ENCODE data around the gene THRA. TPM values are rescaled to one million over a fixed set of nuclear protein-coding genes. Genes with fewer than 3 reads are reported as not detected.

Gene THRA
- total RNA-seq, 1 donor from 2014 or later = 5.4 TPM

- H3K4me3 ChIP-seq (ENCODE audit: low read depth, low read length) = no peak overlapping the region
- TF ChIP-seq, protein P1, sequence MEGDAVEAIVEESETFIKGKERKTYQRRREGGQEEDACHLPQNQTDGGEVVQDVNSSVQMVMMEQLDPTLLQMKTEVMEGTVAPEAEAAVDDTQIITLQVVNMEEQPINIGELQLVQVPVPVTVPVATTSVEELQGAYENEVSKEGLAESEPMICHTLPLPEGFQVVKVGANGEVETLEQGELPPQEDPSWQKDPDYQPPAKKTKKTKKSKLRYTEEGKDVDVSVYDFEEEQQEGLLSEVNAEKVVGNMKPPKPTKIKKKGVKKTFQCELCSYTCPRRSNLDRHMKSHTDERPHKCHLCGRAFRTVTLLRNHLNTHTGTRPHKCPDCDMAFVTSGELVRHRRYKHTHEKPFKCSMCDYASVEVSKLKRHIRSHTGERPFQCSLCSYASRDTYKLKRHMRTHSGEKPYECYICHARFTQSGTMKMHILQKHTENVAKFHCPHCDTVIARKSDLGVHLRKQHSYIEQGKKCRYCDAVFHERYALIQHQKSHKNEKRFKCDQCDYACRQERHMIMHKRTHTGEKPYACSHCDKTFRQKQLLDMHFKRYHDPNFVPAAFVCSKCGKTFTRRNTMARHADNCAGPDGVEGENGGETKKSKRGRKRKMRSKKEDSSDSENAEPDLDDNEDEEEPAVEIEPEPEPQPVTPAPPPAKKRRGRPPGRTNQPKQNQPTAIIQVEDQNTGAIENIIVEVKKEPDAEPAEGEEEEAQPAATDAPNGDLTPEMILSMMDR (conservative IDR thresholded peaks at IDR 0.05; ENCODE audit: low read depth, low read length) = no peak
- no peak for DNase-seq (ENCODE audit: low read depth)
Observed at GRCh38 chr17:40060887-40061608, 1.7 kb upstream of the THRA start.

GRCh38 chr17:40061609-40062038, 1.1 kb upstream of the THRA start:
- TF ChIP-seq, protein P1 (conservative IDR thresholded peaks at IDR 0.05; ENCODE audit: low read depth, low read length) = no peak
- no peak overlapping the region for H3K4me3 ChIP-seq (ENCODE audit: low read depth, low read length)
- no peak for DNase-seq (ENCODE audit: low read depth)

GRCh38 chr17:40063187-40063771, 514 bp downstream of the THRA start:
- H3K4me3 ChIP-seq (ENCODE audit: low read depth, low read length) = peak overlapping the region; percentile 93
- TF ChIP-seq, protein P1 (conservative IDR thresholded peaks at IDR 0.05; ENCODE audit: low read depth, low read length) = no peak
- no peak for DNase-seq (ENCODE audit: low read depth)

- DNase-seq (ENCODE audit: low read depth) = no peak
- TF ChIP-seq, protein P1 (conservative IDR thresholded peaks at IDR 0.05; ENCODE audit: low read depth, low read length) = no peak
- peak overlapping the region; percentile 93 for H3K4me3 ChIP-seq (ENCODE audit: low read depth, low read length)
Observed at GRCh38 chr17:40063901-40064531, 1.3 kb downstream of the THRA start.

- DNase-seq (ENCODE audit: low read depth) = no peak
- TF ChIP-seq, protein P1 (conservative IDR thresholded peaks at IDR 0.05; ENCODE audit: low read depth, low read length) = no peak
- H3K4me3 ChIP-seq (ENCODE audit: low read depth, low read length) = peak overlapping the region; percentile 93
Observed at GRCh38 chr17:40064971-40065768, 2.4 kb downstream of the THRA start.

- H3K4me3 ChIP-seq (ENCODE audit: low read depth, low read length) = no peak overlapping the region
- no peak for DNase-seq (ENCODE audit: low read depth)
- TF ChIP-seq, protein P1 (conservative IDR thresholded peaks at IDR 0.05; ENCODE audit: low read depth, low read length) = no peak
Observed at GRCh38 chr17:40065769-40066510, 3.2 kb downstream of the THRA start.
